ENCODE data around the gene TRABD2B. TPM values are rescaled to one million over a fixed set of nuclear protein-coding genes. Genes with fewer than 3 reads are reported as not detected.

Gene TRABD2B
- total RNA-seq, 2 donors from 2014 or later: 2.6 to 4.3 TPM

GRCh38 chr1:47779613-47780012, 217.6 kb downstream of the TRABD2B start:
- intact Hi-C loops (cut with DNase I): no loop called here
- no peaks in the 10 kb centered on the region for H3K36me3 ChIP-seq (replicated peaks in 1 of 2; ENCODE audit: insufficient read depth in 1 of 2, low read depth in 2 of 2)
- no peak for TF ChIP-seq CTCF (IDR thresholded peaks at IDR 0.05)
- no peak for TF ChIP-seq POLR2A (IDR thresholded peaks at IDR 0.05)
- no peaks in the 10 kb centered on the region for H3K9me3 ChIP-seq
- H3K4me3 ChIP-seq: no peak overlapping the region
- 76% methylated on average over 3 of the region's 3 CpGs; no CpG with 5 or more reads in 1 of the 2 donors for WGBS, 2 donors
- DNase-seq (no peak), ATAC-seq (no peak)
- H3K4me1 ChIP-seq: no peaks in the 10 kb centered on the region
- no peaks in the 10 kb centered on the region for H3K27me3 ChIP-seq
- H3K27ac ChIP-seq: no peak overlapping the region

GRCh38 chr1:47778280-47778679, 218.9 kb downstream of the TRABD2B start:
- no peak for ATAC-seq
- no peaks in the 10 kb centered on the region for H3K9me3 ChIP-seq
- no peaks in the 10 kb centered on the region for H3K27me3 ChIP-seq
- DNase-seq: no peak
- H3K36me3 ChIP-seq (replicated peaks in 1 of 2; ENCODE audit: insufficient read depth in 1 of 2, low read depth in 2 of 2): no peaks in the 10 kb centered on the region
- no peak overlapping the region for H3K4me3 ChIP-seq
- no peaks in the 10 kb centered on the region for H3K4me1 ChIP-seq
- whole genome bisulfite sequencing, 2 donors: 92 to 95% methylated on average over 2 to 6 of the region's 6 CpGs
- intact Hi-C loops (cut with DNase I): no loop called here
- TF ChIP-seq CTCF (IDR thresholded peaks at IDR 0.05) (no peak), POLR2A (IDR thresholded peaks at IDR 0.05) (no peak)
- H3K27ac ChIP-seq: no peak overlapping the region

GRCh38 chr1:47777322-47777721, 219.9 kb downstream of the TRABD2B start:
- DNase-seq (no peak), ATAC-seq (no peak)
- H3K4me3 ChIP-seq: no peak overlapping the region
- no peaks in the 10 kb centered on the region for H3K9me3 ChIP-seq
- no peaks in the 10 kb centered on the region for H3K36me3 ChIP-seq (replicated peaks in 1 of 2; ENCODE audit: insufficient read depth in 1 of 2, low read depth in 2 of 2)
- intact Hi-C loops (cut with DNase I): no loop called here
- TF ChIP-seq POLR2A (IDR thresholded peaks at IDR 0.05) (no peak), CTCF (IDR thresholded peaks at IDR 0.05) (no peak)
- H3K27ac ChIP-seq: no peak overlapping the region
- 91 to 98% methylated on average over 5 to 6 of the region's 6 CpGs for WGBS, 2 donors
- H3K4me1 ChIP-seq: no peaks in the 10 kb centered on the region
- H3K27me3 ChIP-seq: no peaks in the 10 kb centered on the region

GRCh38 chr1:47776667-47777131, 220.5 kb downstream of the TRABD2B start:
- no peak for DNase-seq
- Histone ChIP-seq H3K36me3 (replicated peaks in 1 of 2; ENCODE audit: insufficient read depth in 1 of 2, low read depth in 2 of 2) (no peaks in the 10 kb centered on the region), H3K4me1 (peaks cover 3% of the 10 kb centered on the region), H3K27ac (no peak overlapping the region), H3K4me3 (no peak overlapping the region), H3K9me3 (no peaks in the 10 kb centered on the region), H3K27me3 (no peaks in the 10 kb centered on the region)
- no peak for ATAC-seq
- TF ChIP-seq POLR2A (IDR thresholded peaks at IDR 0.05): no peak
- no peak for TF ChIP-seq CTCF (IDR thresholded peaks at IDR 0.05)
- WGBS, 2 donors: 80 to 82% methylated on average over 9 of the region's 9 CpGs
- intact Hi-C loops (cut with DNase I): no loop called here

Data from body of pancreas (tissue), 4 donors.